NOMO-1 treated with DMSO at 0.1 percent for 48 hours (cell line): Measurements from ENCODE around the gene BAIAP2.

Experiments used
- DNase-seq: peaks from one replicate; lab custom pipeline; 2025; ENCODE audit not compliant: unreplicated experiment; lab: John Stamatoyannopoulos, UW

The BAIAP2 gene

GRCh38 chr17:81121841-81122733 lies 87.1 kb downstream of the BAIAP2 start:
- no peak for DNase-seq

- DNase-seq, result no peak
These were observed 88.4 kb downstream of the BAIAP2 start for GRCh38 chr17:81123052-81124048.

- DNase-seq, result no peak
These were observed 89.4 kb downstream of the BAIAP2 start for GRCh38 chr17:81124377-81124776.

GRCh38 chr17:81125573-81126081 lies 90.7 kb downstream of the BAIAP2 start:
- no peak for DNase-seq

- DNase-seq, result no peak
These were observed 91.6 kb downstream of the BAIAP2 start for GRCh38 chr17:81126281-81127132.

- no peak for DNase-seq
These were observed 92.1 kb downstream of the BAIAP2 start for GRCh38 chr17:81127133-81127455.

GRCh38 chr17:81127526-81128177 lies 92.7 kb downstream of the BAIAP2 start:
- DNase-seq, result no peak

GRCh38 chr17:81128338-81128737 lies 93.4 kb downstream of the BAIAP2 start:
- DNase-seq, result no peak

- DNase-seq, result no peak
These were observed 93.8 kb downstream of the BAIAP2 start for GRCh38 chr17:81128774-81129173.

GRCh38 chr17:81129289-81129688 lies 94.3 kb downstream of the BAIAP2 start:
- DNase-seq, result no peak

- DNase-seq, result no peak
These were observed 94.9 kb downstream of the BAIAP2 start for GRCh38 chr17:81129711-81130367.

- DNase-seq, result no peak
These were observed 95.7 kb downstream of the BAIAP2 start for GRCh38 chr17:81130385-81131361.

GRCh38 chr17:81131486-81132196 lies 96.7 kb downstream of the BAIAP2 start:
- no peak for DNase-seq

GRCh38 chr17:81132197-81132540 lies 97.2 kb downstream of the BAIAP2 start:
- no peak for DNase-seq

- DNase-seq, result no peak
These were observed 98.1 kb downstream of the BAIAP2 start for GRCh38 chr17:81132770-81133723.

- no peak for DNase-seq
These were observed 99.3 kb downstream of the BAIAP2 start for GRCh38 chr17:81134064-81134781.
